ENCODE results near the gene ETV5.

Gene ETV5

GRCh38 chr3:186137051-186137685, 28.3 kb upstream of the ETV5 start:
- Mint-ChIP-seq H3K27ac (no peak overlapping the region), H3K36me3 (ENCODE audit: low read depth) (no peaks in the 10 kb centered on the region), H3K27me3 (ENCODE audit: low read depth) (peaks cover 16% of the 10 kb centered on the region)

DNA sequence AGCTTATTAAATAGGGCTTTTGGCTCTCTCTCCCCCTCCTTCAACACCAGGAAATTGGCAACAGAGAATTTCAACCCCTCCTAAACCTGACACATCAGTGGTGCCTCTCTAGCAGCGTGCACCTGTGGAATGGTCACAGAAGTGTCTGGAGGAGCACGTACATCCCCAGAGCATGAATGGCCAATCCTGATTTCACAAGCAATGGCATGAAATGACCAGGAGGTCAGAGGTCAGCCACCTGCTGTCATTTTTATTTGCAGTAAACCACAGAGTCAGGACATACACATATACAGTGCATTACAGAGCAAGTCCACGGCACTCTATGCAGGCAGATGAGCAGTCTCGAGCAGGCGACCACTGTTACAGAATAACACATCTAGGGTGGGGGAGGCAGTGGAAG, 25.1 kb upstream of the ETV5 start:
- H3K4me1 Mint-ChIP-seq (ENCODE audit: low read depth) = no peaks in the 10 kb centered on the region

More at GRCh38 chr3:186137051-186137685, 28.3 kb upstream of the ETV5 start:
- DNase-seq (ENCODE audit: low spot score) = no peak
- no peaks in the 10 kb centered on the region for H3K4me1 Mint-ChIP-seq (ENCODE audit: low read depth)
- H3K9me3 Mint-ChIP-seq = no peaks in the 10 kb centered on the region
- H3K4me3 Mint-ChIP-seq = no peak overlapping the region

GRCh38 chr3:186132487-186132886, 23.6 kb upstream of the ETV5 start:
- H3K4me1 Mint-ChIP-seq (ENCODE audit: low read depth) = no peaks in the 10 kb centered on the region
- no peak overlapping the region for H3K4me3 Mint-ChIP-seq
- no peak overlapping the region for H3K27ac Mint-ChIP-seq

More for the DNA sequence above, 25.1 kb upstream of the ETV5 start:
- H3K9me3 Mint-ChIP-seq = no peaks in the 10 kb centered on the region
- no peak for DNase-seq (ENCODE audit: low spot score)
- H3K4me3 Mint-ChIP-seq = no peak overlapping the region
- H3K36me3 Mint-ChIP-seq (ENCODE audit: low read depth) = no peaks in the 10 kb centered on the region
- no peak overlapping the region for H3K27ac Mint-ChIP-seq
- peaks cover 31% of the 10 kb centered on the region for H3K27me3 Mint-ChIP-seq (ENCODE audit: low read depth)

DNA sequence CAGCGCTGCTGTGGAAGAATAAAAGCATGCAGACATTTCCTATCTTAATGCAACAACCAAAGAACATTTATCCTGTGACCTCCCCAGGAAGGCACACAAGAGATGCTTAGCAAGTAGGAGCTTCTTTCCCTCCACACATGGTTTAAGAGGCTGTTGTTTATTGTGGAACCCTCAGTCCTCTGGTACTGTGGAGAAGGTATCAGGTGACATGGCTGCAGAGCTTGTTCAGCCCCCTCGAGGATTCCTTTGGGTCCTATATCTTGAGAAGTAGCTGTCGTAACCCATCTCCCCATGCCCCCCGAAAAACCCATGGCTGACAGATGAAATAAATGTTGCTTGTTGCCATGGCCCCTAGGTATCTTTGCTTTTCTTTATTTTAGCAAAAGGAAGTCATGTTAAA, 20.3 kb upstream of the ETV5 start:
- no peaks in the 10 kb centered on the region for H3K4me1 Mint-ChIP-seq (ENCODE audit: low read depth)
- H3K9me3 Mint-ChIP-seq = peaks cover 6% of the 10 kb centered on the region
- H3K27ac Mint-ChIP-seq = no peak overlapping the region
- no peak for DNase-seq (ENCODE audit: low spot score)
- H3K27me3 Mint-ChIP-seq (ENCODE audit: low read depth) = peaks cover 30% of the 10 kb centered on the region
- H3K4me3 Mint-ChIP-seq = no peak overlapping the region
- H3K36me3 Mint-ChIP-seq (ENCODE audit: low read depth) = no peaks in the 10 kb centered on the region

More at GRCh38 chr3:186132487-186132886, 23.6 kb upstream of the ETV5 start:
- no peak for DNase-seq (ENCODE audit: low spot score)
- H3K27me3 Mint-ChIP-seq (ENCODE audit: low read depth) = peaks cover 34% of the 10 kb centered on the region
- H3K9me3 Mint-ChIP-seq = no peaks in the 10 kb centered on the region
- H3K36me3 Mint-ChIP-seq (ENCODE audit: low read depth) = no peaks in the 10 kb centered on the region

DNA sequence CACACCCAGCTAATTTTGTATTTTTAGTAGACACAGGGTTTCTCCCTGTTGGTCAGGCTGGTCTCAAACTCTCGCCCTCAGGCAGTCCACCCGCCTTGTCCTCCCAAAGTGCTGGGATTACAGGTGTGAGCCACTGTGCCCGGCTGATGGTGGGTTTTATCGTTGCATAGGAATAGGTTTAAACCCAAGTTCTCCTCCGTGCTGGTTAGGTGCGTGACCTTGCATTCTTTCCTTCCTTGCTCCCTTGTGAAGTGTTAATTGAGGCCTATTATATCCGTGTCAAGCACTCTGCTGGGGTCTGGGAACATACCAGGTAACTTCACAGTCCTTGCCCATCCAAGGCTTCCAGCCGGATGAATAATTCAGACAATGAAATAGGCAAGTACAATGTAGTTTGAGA, 19.3 kb upstream of the ETV5 start:
- Mint-ChIP-seq H3K27ac (no peak overlapping the region), H3K4me1 (ENCODE audit: low read depth) (no peaks in the 10 kb centered on the region), H3K4me3 (no peak overlapping the region), H3K9me3 (peaks cover 6% of the 10 kb centered on the region), H3K36me3 (ENCODE audit: low read depth) (no peaks in the 10 kb centered on the region), H3K27me3 (ENCODE audit: low read depth) (peaks cover 34% of the 10 kb centered on the region)
- no peak for DNase-seq (ENCODE audit: low spot score)

DNA sequence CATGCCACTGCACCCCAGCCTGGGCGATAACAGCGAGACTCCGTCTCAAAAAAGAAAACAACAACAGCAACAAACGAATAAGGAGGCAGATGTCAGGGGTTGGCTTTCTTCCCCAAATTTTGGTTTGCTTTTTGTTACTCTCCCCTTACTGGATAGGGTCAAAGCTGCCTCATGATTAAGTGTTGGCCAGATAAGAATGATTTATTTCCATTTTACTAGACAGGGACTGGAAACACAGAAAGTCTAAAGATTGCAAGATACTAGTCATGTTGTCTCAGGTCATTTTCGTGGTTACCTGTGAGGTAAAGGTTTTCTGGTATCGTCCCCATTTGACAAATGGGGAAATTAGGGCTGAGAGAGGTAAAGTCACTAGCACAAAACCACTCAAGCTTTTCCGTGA, 18.6 kb upstream of the ETV5 start:
- H3K27ac Mint-ChIP-seq = no peak overlapping the region
- peaks cover 38% of the 10 kb centered on the region for H3K27me3 Mint-ChIP-seq (ENCODE audit: low read depth)
- H3K4me1 Mint-ChIP-seq (ENCODE audit: low read depth) = no peaks in the 10 kb centered on the region
- no peak overlapping the region for H3K4me3 Mint-ChIP-seq
- DNase-seq (ENCODE audit: low spot score) = no peak
- no peaks in the 10 kb centered on the region for H3K36me3 Mint-ChIP-seq (ENCODE audit: low read depth)
- peaks cover 6% of the 10 kb centered on the region for H3K9me3 Mint-ChIP-seq

DNA sequence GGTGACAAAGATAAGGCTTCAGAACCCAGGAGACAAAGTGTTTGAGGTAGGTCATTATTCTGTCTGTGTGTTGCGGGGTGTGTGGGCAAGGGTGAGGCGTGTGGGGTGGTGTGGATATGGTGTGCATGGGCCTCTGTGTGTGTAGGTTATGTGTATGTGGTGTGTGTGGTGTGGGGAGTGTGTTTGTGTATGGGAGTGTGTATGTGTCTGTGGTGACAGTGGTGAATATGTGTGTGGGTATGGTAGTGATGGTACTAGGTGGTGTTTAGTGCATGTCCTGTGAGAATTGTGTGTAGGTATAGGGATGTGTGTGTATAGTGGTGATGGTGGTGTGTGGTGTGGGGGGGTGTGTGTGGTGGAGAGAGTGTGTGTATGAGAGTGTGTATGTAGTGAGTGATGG, 16.2 kb upstream of the ETV5 start:
- H3K4me1 Mint-ChIP-seq (ENCODE audit: low read depth) = no peaks in the 10 kb centered on the region
- no peak for DNase-seq (ENCODE audit: low spot score)
- no peak overlapping the region for H3K27ac Mint-ChIP-seq
- no peak overlapping the region for H3K4me3 Mint-ChIP-seq
- no peaks in the 10 kb centered on the region for H3K36me3 Mint-ChIP-seq (ENCODE audit: low read depth)
- H3K27me3 Mint-ChIP-seq (ENCODE audit: low read depth) = peaks cover 28% of the 10 kb centered on the region
- H3K9me3 Mint-ChIP-seq = peaks cover 6% of the 10 kb centered on the region

- DNase-seq (ENCODE audit: low spot score) = no peak
- peaks cover 26% of the 10 kb centered on the region for H3K27me3 Mint-ChIP-seq (ENCODE audit: low read depth)
These were observed 15.7 kb upstream of the ETV5 start for GRCh38 chr3:186124592-186124991.

DNA sequence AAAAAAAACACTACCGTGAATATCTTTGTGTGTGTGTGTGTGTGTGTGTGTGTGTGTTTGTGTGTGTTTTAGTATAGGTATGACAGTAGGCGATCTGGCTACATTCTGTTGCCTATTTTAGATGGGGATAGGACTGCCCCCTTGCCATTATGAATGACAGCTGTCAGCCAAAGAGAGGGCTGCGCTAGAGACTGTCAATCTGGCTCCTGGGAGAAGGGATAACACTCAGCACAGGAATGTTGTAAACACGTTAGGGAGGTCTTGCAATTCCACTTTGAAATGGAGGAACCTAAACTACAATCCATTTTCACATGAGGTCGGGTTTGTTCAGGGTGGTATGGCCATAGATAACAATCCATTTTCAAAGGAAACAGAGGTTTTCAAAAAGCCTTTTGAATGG, 14.1 kb upstream of the ETV5 start:
- no peak overlapping the region for H3K27ac Mint-ChIP-seq
- H3K4me1 Mint-ChIP-seq (ENCODE audit: low read depth) = no peaks in the 10 kb centered on the region
- H3K4me3 Mint-ChIP-seq = no peak overlapping the region
- H3K27me3 Mint-ChIP-seq (ENCODE audit: low read depth) = peaks cover 29% of the 10 kb centered on the region
- DNase-seq (ENCODE audit: low spot score) = no peak
- H3K36me3 Mint-ChIP-seq (ENCODE audit: low read depth) = no peaks in the 10 kb centered on the region
- H3K9me3 Mint-ChIP-seq = peaks cover 6% of the 10 kb centered on the region

More at GRCh38 chr3:186124592-186124991, 15.7 kb upstream of the ETV5 start:
- no peaks in the 10 kb centered on the region for H3K4me1 Mint-ChIP-seq (ENCODE audit: low read depth)
- peaks cover 6% of the 10 kb centered on the region for H3K9me3 Mint-ChIP-seq
- H3K36me3 Mint-ChIP-seq (ENCODE audit: low read depth) = no peaks in the 10 kb centered on the region
- H3K27ac Mint-ChIP-seq = no peak overlapping the region
- no peak overlapping the region for H3K4me3 Mint-ChIP-seq

DNA sequence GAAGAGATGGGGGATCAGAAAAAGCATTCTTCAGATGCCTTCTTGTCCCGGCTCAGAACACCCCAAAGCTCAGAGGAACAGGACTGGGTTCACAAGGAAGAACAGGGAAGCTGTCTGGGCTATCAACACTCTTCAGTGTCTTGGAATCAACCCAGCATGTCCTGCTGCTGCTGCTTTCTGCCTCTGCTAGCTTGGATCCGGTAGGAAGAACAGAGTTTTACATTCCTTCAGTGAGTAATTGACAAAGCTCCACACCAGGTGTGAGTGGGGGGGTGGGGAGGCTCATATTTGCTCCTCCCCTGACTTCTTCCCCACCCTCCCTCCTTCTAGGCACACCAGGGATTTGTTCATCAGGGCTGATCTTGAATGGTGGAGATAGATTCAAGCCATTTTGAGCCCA, 13.1 kb upstream of the ETV5 start:
- no peaks in the 10 kb centered on the region for H3K4me1 Mint-ChIP-seq (ENCODE audit: low read depth)
- H3K4me3 Mint-ChIP-seq = no peak overlapping the region
- peaks cover 36% of the 10 kb centered on the region for H3K27me3 Mint-ChIP-seq (ENCODE audit: low read depth)
- no peaks in the 10 kb centered on the region for H3K36me3 Mint-ChIP-seq (ENCODE audit: low read depth)
- no peak overlapping the region for H3K27ac Mint-ChIP-seq
- H3K9me3 Mint-ChIP-seq = peaks cover 6% of the 10 kb centered on the region
- DNase-seq (ENCODE audit: low spot score) = no peak

DNA sequence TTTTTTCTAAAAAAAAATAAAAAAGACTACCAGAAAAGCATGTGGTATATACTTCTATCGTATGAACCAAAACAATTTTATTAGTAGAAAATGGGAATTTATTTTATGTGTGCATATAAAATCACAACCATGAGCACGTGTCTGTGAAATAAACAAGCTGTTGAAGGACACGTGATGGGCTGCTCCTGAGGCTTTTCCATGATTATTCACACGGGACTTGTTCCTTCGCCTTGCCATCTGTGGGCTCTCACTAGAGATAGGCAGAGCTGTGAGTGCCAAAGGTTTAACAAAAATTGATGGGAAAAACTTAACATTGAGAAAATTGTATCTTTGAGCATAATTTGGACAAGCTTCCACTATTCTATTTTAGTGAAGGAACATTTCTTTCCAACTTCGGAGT, 12.4 kb upstream of the ETV5 start:
- H3K4me3 Mint-ChIP-seq = no peak overlapping the region

GRCh38 chr3:186119499-186119898, 10.6 kb upstream of the ETV5 start:
- Mint-ChIP-seq H3K4me1 (ENCODE audit: low read depth) (no peaks in the 10 kb centered on the region), H3K27me3 (ENCODE audit: low read depth) (peaks cover 45% of the 10 kb centered on the region), H3K36me3 (ENCODE audit: low read depth) (no peaks in the 10 kb centered on the region), H3K27ac (no peak overlapping the region), H3K9me3 (no peaks in the 10 kb centered on the region), H3K4me3 (no peak overlapping the region)
- no peak for DNase-seq (ENCODE audit: low spot score)

More for the DNA sequence above, 12.4 kb upstream of the ETV5 start:
- Mint-ChIP-seq H3K4me1 (ENCODE audit: low read depth) (no peaks in the 10 kb centered on the region), H3K27me3 (ENCODE audit: low read depth) (peaks cover 40% of the 10 kb centered on the region), H3K27ac (no peak overlapping the region), H3K36me3 (ENCODE audit: low read depth) (no peaks in the 10 kb centered on the region), H3K9me3 (peaks cover 6% of the 10 kb centered on the region)
- DNase-seq (ENCODE audit: low spot score) = no peak

DNA sequence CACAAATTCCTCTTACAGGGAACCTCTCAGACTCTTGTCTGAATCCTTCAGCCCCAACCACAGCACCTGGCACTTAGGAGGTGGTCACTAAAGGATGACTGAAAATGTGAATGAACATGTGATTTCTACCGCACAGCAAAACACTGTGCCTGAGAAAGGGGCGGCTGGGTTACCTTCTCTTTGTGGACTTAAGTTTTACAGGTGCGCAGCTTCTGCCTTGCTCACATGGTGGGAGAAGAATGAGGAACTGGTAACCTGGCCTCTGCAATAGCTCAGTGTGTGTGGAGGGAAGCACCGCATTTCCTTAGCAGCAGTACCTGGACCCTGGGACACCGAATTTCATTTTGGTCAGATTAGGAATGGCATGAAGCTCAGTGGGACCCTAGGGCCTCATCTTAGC, 9.8 kb upstream of the ETV5 start:
- Mint-ChIP-seq H3K27ac (no peak overlapping the region), H3K27me3 (ENCODE audit: low read depth) (peaks cover 51% of the 10 kb centered on the region), H3K9me3 (no peaks in the 10 kb centered on the region), H3K4me3 (no peak overlapping the region), H3K36me3 (ENCODE audit: low read depth) (no peaks in the 10 kb centered on the region), H3K4me1 (ENCODE audit: low read depth) (no peaks in the 10 kb centered on the region)
- DNase-seq (ENCODE audit: low spot score) = no peak

GRCh38 chr3:186117521-186118134, 8.7 kb upstream of the ETV5 start:
- peaks cover 51% of the 10 kb centered on the region for H3K27me3 Mint-ChIP-seq (ENCODE audit: low read depth)
- no peak overlapping the region for H3K4me3 Mint-ChIP-seq
- H3K27ac Mint-ChIP-seq = no peak overlapping the region
- DNase-seq (ENCODE audit: low spot score) = no peak
- no peaks in the 10 kb centered on the region for H3K9me3 Mint-ChIP-seq
- no peaks in the 10 kb centered on the region for H3K4me1 Mint-ChIP-seq (ENCODE audit: low read depth)
- no peaks in the 10 kb centered on the region for H3K36me3 Mint-ChIP-seq (ENCODE audit: low read depth)

Data from T-helper 2 cell treated with Interferon-gamma antibody and Interleukin-4, amounts not matched to agents 5 μg/mL and 100 μg/mL, for 36 hours (primary cell).